Effector memory CD4-positive, alpha-beta T cell (primary cell): ENCODE measurements around the gene ATP2A1.

Experiments
- DNase-seq, 3 donors: peaks; one replicate each; pipeline ENCODE4 v3.0.0-alpha.2; 2020
- H3K27ac ChIP-seq: 2 replicates; pipeline ENCODE4 v1.7.0; 2013; ENCODE audit warnings: mild to moderate bottlenecking, low read length, moderate library complexity; ENCODE audit not compliant: insufficient read depth, poor library complexity, severe bottlenecking
- H3K27me3 ChIP-seq: replicated peaks from 2 replicates; pipeline ENCODE4 v1.7.0; 2013; ENCODE audit warnings: mild to moderate bottlenecking, low read length; ENCODE audit not compliant: insufficient read depth, control insufficient read depth, poor library complexity, severe bottlenecking
- H3K36me3 ChIP-seq: 2 replicates; pipeline ENCODE4 v1.7.0; 2013; ENCODE audit warnings: mild to moderate bottlenecking, low read length, moderate library complexity; ENCODE audit not compliant: control insufficient read depth, insufficient read depth
- H3K4me1 ChIP-seq: 2 replicates; pipeline ENCODE4 v1.7.0; 2013; ENCODE audit warnings: low read length, mild to moderate bottlenecking; ENCODE audit not compliant: control insufficient read depth, insufficient read depth, poor library complexity, severe bottlenecking
- H3K4me3 ChIP-seq: 2 replicates; pipeline ENCODE4 v1.7.0; 2013; ENCODE audit warnings: low read length, low read depth, mild to moderate bottlenecking; ENCODE audit not compliant: insufficient read depth, poor library complexity, severe bottlenecking
- H3K9me3 ChIP-seq: 2 replicates; pipeline ENCODE4 v1.7.0; 2013; ENCODE audit warnings: mild to moderate bottlenecking, low read length, moderate library complexity; ENCODE audit not compliant: control insufficient read depth

The ATP2A1 gene

GRCh38 chr16:28950648-28951409, 72.5 kb downstream of the ATP2A1 start, which contains the start of gene NFATC2IP:
TSS of gene NFATC2IP (plus strand) at chr16:28950937. CDS start at chr16:28951012, 75 bp downstream.
- Histone ChIP-seq H3K27ac (peak within 1 kb of the TSS; percentile 66), H3K9me3 (no peaks in the 10 kb centered on the region), H3K27me3 (no peaks in the 10 kb centered on the region), H3K36me3 (peaks cover 23% of the 10 kb centered on the region), H3K4me1 (peaks cover 14% of the 10 kb centered on the region), H3K4me3 (peak within 1 kb of the TSS; percentile 90)
- peak; percentile 97 to 99 (median 99) for DNase-seq

GRCh38 chr16:28951410-28951943, 73.2 kb downstream of the ATP2A1 start:
- peaks cover 12% of the 10 kb centered on the region for H3K4me1 ChIP-seq
- H3K4me3 ChIP-seq: peak overlapping the region; percentile 90
- peaks cover 29% of the 10 kb centered on the region for H3K36me3 ChIP-seq
- no peaks in the 10 kb centered on the region for H3K27me3 ChIP-seq
- no peaks in the 10 kb centered on the region for H3K9me3 ChIP-seq
- no peak for DNase-seq
- peak overlapping the region; percentile 66 for H3K27ac ChIP-seq
